Fibroblast of skin of left quadriceps (primary cell): ENCODE results near the gene SMG6.

ENCODE experiments used
- DNase-seq, 2 experiments: peaks; one replicate each; pipeline ENCODE4 v3.0.0-alpha.2; 2013; ENCODE audit warnings: low read depth in 2 of 2

SMG6 gene

GRCh38 chr17:2049333-2050299, 254.0 kb downstream of the SMG6 start:
- peak in 1 of 2 experiments; percentile 63 for DNase-seq

DNA sequence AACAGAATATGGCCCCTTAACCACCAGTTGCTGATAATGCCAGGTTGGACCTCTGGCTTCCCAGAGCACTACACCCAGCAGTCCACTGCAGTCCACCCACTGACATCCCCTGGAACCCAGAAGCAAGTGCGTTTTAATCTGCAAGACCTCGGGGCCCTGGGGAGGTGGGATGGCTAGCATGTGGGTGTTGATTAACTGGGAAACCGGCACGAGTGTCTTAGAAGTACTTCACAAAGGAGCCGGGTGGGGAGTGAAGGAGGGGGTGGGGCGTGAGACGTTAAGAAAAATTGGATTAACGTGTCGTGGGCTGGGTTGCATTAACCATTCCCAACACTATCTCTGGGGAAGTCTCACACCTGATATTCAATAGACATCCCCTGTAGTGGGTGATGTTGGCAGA, 254.8 kb downstream of the SMG6 start:
- no peak for DNase-seq

DNA sequence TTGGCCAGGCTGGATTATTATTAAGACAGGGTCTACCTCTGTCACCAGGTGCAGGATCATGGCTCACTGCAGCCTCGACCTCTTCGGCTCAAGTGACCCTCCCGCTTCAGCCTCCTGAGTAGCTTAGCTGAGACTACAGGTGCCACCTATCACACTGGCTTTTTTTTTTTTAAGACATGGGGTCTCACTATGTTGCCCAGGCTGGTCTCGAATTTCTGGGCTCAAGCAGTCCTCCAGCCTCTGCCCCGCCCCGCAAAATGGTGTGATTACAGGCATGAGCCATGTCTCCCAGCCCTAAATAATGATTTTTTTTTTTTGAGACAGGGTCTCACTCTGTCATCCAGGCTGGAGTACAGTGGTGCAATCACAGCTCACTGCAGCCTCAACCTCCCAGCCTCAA, 256.0 kb downstream of the SMG6 start:
- no peak for DNase-seq

GRCh38 chr17:2044263-2044894, 259.2 kb downstream of the SMG6 start:
- DNase-seq, result no peak

- no peak for DNase-seq
Measured at GRCh38 chr17:2043785-2044184, 259.8 kb downstream of the SMG6 start.

DNA sequence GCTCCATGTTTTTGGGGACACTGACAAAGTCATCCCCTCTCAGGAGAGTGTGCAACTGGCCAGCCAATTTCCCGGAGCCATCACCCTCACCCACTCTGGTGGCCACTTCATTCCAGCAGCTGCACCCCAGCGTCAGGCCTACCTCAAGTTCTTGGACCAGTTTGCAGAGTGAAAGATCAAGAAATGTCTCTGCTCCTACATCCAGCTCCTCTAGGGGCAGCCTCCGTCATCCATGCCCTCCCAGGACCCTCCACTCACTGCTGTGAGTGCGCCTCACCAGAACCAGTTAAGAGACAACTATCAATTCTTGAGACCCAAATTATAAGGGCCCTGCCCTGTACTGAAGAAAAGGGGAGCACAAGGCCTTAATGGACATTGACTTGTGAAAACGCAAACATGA, 260.7 kb downstream of the SMG6 start:
- no peak for DNase-seq

DNA sequence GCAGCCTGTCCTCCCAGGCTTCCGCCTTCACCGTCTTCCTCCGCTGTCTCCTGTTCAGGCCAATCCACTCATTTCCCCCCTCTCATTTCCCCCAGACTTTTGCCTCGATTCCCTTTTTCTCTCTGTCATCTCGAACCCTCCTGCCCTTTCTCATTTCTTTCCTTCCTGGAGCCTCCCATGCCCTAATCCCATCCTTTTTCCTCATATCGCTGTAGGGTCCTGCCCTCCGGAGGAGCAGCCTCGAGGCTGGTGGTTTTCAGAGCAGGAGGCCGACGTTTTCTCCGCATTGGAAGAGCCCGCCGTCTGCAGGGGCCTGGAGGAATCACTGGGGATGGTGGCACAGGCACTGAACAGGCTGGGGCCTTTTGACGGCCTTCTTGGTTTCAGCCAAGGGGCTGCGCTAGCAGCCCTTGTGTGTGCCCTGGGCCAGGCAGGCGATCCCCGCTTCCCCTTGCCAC, 261.2 kb downstream of the SMG6 start:
- no peak for DNase-seq

DNA sequence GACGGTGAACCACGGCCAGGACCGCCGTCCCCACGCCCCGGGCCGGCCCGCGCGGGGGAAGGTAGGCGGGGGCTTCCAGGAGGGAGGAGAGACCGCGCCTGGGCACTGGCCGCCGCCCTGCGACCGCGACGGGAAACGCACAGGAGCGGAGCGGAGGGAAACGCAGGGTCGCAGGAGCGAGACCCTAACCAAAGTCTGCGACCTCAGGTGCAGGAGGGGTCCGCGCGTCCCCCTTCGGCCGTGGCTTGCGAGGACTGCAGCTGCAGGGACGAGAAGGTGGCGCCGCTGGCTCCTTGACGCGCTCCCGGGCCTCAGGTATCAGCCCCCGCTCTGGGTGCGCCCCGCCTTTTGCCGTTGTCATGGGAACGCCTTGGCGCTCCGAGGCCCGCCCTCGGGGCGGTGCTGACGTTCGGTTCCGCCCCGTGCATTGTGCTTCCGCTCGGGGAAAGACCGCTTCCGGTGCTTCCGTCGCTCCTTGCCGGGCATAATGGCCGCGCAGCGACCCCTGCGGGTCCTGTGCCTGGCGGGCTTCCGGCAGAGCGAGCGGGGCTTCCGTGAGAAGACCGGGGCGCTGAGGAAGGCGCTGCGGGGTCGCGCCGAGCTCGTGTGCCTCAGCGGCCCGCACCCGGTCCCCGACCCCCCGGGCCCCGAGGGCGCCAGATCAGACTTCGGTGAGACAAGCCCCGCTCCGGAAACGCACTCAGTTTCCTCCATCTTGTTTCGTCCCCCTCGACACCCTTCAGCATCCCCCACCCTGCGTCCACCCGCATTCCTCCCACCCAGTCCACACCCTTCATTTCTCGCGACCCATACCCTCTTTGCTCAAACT, 261.8 kb downstream of the SMG6 start, which contains the start of gene OVCA2:
TSS of gene OVCA2 (plus strand) at position 462 of the 829 bp plus-strand sequence. CDS start at position 488, 26 bp downstream.
- peak; percentile 85 to 88 for DNase-seq

DNA sequence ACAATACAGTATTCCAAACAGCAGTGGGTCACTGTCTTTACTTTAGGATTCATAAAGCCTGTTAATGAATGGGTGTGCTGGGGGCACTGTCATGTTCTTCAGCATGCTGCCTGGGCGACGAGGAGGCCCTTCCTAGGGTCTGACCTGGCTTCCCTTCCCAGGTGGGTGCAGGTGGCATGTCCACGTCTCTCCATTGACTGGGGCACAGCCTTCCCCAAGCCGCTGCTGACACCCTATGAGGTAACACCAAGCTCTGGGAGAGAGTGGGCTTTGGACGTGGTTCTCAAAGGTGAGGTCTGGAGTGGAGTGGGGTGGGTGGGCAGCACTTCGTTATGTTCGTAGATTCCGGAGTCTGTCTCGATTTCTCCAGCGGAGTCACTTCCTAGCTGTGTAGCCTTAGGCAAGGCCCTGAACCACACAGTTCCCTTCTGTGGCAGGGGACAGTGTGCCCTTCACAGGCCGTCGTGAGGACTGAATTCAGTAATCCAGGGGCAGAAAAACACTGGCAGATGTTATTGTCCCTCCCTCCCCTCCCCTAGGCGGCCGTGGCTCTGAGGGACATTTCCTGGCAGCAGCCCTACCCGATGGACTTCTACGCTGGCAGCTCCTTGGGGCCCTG, 262.5 kb downstream of the SMG6 start:
- no peak for DNase-seq

DNA sequence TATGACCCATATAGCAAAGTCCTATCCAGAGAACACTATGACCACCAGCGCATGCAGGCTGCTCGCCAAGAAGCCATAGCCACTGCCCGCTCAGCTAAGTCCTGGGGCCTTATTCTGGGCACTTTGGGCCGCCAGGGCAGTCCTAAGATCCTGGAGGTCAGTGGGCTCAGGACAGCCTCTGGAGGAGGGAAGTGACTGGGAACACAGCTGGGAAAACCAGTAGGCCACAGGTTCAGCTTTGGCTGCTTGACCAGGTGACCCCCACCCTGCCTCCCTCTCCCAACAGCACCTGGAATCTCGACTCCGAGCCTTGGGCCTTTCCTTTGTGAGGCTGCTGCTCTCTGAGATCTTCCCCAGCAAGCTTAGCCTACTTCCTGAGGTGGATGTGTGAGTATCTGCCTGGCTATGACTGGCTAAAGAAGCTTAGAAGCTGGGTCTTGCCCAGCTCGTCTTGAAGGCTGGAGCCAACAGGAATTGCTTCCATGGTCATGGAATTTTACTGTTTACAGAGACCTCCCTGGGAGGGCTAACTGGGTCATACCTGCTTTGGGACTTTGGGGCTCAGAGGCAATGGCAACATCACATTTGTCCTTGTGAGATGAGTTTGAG, 263.3 kb downstream of the SMG6 start:
- no peak for DNase-seq

DNA sequence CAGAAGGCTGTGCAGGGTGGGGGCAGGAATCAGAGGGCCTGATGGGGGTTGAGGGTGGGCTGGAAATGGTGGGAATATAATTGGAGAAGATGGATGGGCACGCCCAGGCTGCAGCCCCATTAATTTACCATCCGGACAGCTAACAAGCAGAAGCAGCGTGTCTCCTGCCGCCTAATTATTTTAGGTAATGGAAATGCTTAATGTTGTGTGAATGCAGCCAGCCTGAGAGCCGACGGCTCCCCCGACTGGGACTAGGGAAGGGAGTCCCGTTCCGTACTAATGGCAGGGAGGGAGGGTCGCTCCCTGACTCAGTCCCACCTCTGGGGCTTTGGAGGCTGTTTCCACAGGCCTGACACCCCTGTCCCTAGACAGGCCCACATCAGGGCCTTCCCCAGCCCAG, 266.4 kb downstream of the SMG6 start:
- no peak for DNase-seq

DNA sequence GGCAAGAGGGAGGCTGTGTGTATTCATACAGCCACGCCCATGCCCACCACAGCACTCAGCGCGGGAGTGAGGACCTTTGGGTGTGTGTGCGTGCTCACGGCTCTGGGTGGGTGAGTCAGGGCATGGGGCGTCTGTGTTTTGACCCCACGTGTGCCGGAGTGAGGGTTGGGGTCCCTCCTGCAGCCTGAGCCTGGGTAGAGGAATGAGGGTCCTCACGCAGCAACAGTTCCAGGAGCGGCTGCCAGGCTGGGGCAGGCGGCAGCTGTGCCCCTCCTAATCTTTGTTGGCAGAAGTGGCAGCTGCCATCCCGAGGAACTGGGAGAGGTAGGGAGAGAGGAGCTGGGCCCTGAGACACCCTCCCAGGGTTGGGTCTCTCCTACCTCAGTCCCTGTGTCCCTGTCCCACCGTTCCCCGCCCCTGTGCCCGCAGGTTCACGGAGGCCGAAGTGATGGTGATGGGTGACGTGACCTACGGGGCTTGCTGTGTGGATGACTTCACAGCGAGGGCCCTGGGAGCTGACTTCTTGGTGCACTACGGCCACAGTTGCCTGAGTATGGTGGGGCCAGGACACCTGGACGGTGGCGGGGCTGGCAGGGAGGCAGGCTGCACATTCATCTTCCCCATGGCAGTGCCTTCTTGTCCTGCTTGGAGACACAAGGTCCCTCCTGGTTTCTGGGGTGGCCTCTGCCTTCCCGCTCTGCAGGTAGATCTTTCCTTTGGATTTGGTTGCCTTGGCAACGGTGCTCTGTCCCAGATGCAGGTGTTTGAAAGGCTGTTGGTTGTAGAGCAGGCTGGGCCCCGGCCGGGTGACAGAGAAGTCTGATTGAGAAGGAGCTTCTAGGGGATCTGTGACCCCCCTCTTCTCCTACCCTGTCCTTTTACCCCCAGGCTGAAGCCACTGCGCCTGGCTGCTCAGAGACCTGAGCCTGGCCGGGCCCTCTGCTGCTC, 267.8 kb downstream of the SMG6 start:
- no peak for DNase-seq

DNA sequence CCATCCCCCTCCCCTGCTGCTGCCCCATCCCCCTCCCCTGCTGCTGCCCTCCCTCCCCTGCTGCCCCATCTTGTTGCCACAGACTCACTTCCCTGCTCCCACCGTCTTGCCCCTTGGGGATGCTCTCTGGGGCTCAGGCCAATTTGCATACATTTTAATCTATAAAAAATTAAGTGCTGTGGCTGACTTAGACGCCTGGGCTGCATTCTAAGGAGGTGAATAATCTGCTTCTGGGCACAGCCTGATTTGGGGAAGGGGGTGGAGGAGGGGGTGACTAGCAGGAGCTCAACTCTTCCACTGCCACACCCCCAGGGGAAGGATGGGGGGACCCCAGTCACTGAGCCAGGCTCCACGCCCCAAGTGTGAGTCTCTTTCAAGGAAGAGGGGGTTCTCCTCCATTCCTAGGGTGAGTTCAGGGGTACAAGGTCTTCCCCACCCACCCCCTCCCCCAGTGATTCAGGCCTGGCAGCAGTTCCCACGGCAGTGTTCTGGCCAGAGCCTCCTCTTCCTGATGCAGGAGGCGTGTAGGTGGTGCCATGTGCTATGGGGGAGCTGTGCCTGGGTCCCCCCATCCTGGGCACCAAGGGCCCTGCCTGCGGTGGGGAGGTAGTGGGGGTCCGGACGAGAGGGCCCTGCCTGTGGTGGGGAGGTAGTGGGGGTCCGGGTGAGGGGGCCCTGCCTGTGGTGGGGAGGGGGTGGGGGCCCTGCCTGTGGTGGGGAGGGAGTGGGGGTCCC, 268.6 kb downstream of the SMG6 start:
- peak; percentile 97 for DNase-seq

DNA sequence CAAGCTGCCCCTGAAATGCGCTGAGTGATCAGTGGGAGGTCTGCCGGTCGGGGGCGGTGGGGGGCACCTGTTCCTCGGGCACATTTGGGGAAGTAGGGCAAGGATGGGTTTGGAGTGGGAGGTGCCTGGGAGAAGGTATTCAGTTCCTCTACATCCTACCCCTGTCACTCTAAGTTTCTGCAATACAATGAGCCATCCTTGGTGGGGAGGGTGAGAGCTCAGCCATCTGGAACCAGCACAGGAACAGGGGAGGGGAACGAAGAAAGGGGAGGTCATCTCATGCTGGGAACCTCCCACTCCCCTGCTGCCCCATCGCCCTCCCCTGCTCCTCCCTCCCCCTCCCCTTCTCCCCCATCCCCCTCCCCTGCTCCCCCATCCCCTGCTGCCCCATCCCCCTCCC, 269.4 kb downstream of the SMG6 start:
- DNase-seq, result peak; percentile 73 to 76

GRCh38 chr17:2033153-2033552, 270.4 kb downstream of the SMG6 start:
- DNase-seq, result no peak

DNA sequence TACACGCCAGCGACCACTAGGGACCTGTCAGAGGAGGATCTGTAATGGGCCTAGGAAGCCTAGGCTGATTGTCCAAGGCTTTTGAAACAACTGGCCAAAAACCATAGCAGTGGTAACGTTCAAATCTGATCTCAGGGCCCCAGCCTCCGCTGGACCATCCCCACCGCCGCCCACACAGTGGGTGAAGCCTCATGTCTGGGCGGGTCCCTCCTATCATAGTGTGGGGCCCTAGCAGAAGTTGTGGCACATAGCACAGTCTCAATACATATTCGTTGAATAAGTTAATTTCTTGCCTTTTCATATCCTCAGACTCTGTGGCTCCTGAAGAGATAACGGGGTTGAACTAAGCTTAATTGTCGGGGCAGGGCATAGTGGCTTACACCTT, 272.8 kb downstream of the SMG6 start:
- DNase-seq, result no peak

- DNase-seq, result peak; percentile 71 to 77
Measured at GRCh38 chr17:2029911-2030778, 273.4 kb downstream of the SMG6 start, which contains the start of gene DPH1. TSS of gene DPH1 (plus strand) at chr17:2030153. CDS start at chr17:2030170, 17 bp downstream.

- DNase-seq, result no peak
Measured at GRCh38 chr17:2028737-2029136, 274.8 kb downstream of the SMG6 start.
